ENCODE data around the gene DCN. TPM values are rescaled to one million over a fixed set of nuclear protein-coding genes. Genes with fewer than 3 reads are reported as not detected.
A peak's percentile ranks its signal among the peaks of the same experiment; 100 is the strongest.

DCN gene
- total RNA-seq, 2 experiments from 2014 or later: not detected

DNA sequence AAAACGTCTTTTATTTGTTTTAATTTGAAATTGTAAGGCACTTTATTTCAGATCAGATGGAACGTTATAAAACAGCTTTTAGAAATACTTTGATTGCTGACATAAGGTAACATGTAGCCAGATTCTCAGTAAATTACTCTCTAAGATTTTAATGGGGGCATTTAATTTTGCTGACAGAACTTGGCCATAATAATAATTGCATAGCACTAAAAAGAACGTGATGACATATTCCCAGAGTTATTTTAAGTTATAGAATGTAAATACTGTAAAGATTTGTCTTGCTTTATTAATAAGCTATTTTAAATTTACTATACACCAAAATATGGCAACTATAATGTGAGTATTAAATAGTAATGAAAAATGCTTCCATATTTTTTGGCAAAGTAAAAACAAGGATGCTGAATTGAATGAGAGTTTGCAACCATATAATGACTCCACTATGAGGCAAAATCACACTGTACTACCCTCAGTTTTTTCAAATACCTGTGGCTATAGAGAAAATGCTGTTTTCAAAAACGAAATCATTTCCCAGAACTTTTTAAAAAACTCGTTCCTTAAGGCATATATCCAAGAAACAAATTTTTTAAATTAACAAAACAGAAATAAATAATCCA is 72.2 kb downstream of the DCN start:
- Histone ChIP-seq H3K36me3 (ENCODE audit: insufficient read depth, low read length) (no peaks in the 10 kb centered on the region), H3K9me3 (ENCODE audit: control insufficient read depth in 1 of 2, insufficient read depth in 1 of 2, low read length in 2 of 2) (no peaks in the 10 kb centered on the region), H3K4me1 (ENCODE audit: insufficient read depth, low read length) (no peaks in the 10 kb centered on the region), H3K27me3 (ENCODE audit: control insufficient read depth in 1 of 2, insufficient read depth in 2 of 2, low read length in 2 of 2) (no peaks in the 10 kb centered on the region), H3K4me3 (ENCODE audit: low read length) (no peak overlapping the region), H3K27ac (ENCODE audit: low read depth in 1 of 2, low read length in 2 of 2) (no peak overlapping the region)
- ChIA-PET CTCF (no interaction called here), POLR2A (no interaction called here)
- Mint-ChIP-seq H3K4me1 (ENCODE audit: low read depth) (no peaks in the 10 kb centered on the region), H3K9me3 (no peaks in the 10 kb centered on the region), H3K4me3 (no peak overlapping the region), H3K27ac (no peak overlapping the region), H3K27me3 (no peaks in the 10 kb centered on the region), H3K36me3 (ENCODE audit: low read depth) (no peaks in the 10 kb centered on the region)
- ATAC-seq (ENCODE audit: poor library complexity) (no peak), DNase-seq (no peak)
- TF ChIP-seq, protein P1, sequence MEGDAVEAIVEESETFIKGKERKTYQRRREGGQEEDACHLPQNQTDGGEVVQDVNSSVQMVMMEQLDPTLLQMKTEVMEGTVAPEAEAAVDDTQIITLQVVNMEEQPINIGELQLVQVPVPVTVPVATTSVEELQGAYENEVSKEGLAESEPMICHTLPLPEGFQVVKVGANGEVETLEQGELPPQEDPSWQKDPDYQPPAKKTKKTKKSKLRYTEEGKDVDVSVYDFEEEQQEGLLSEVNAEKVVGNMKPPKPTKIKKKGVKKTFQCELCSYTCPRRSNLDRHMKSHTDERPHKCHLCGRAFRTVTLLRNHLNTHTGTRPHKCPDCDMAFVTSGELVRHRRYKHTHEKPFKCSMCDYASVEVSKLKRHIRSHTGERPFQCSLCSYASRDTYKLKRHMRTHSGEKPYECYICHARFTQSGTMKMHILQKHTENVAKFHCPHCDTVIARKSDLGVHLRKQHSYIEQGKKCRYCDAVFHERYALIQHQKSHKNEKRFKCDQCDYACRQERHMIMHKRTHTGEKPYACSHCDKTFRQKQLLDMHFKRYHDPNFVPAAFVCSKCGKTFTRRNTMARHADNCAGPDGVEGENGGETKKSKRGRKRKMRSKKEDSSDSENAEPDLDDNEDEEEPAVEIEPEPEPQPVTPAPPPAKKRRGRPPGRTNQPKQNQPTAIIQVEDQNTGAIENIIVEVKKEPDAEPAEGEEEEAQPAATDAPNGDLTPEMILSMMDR (IDR thresholded peaks at IDR 0.05): no peak
- intact Hi-C loops (cut with DNase I, micrococcal nuclease): no loop called here

DNA sequence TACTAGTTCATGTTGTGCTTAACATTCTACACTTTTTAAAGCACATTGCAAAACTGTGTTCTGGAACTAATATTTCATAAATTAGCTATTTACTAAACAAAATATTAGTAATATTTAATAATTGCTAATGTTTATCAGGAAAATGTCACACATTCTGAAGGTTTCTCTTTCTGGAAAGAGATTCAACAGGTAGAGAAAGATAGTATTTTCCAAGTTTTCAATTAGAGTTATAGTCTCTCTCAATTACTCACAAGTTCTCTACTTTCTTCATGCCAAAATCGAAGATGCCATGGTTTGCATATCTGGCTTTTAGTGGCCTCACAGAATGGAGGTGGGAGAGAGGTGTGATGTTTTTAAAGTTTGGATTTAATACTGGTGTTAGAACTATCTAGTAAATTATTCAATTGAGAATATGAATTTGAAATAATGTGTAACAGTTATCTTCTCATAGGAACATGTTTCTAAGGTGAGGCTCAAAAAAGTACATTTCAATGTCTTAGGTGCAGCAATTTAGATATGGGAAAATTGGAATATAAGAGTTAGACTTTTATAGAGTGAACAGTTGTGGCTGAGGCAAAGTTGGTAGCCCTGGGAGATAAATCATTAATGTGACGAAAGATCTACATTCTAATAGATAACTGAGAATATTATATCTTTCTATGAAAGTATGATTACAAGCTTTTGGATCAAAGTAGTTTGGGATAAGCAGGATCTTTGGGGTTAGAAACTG is 72.9 kb downstream of the DCN start:
- Mint-ChIP-seq H3K27me3 (no peaks in the 10 kb centered on the region), H3K27ac (no peak overlapping the region), H3K4me1 (ENCODE audit: low read depth) (no peaks in the 10 kb centered on the region), H3K9me3 (no peaks in the 10 kb centered on the region), H3K4me3 (no peak overlapping the region), H3K36me3 (ENCODE audit: low read depth) (no peaks in the 10 kb centered on the region)
- Histone ChIP-seq H3K4me3 (ENCODE audit: low read length) (no peak overlapping the region), H3K27ac (ENCODE audit: low read depth in 1 of 2, low read length in 2 of 2) (no peak overlapping the region), H3K4me1 (ENCODE audit: insufficient read depth, low read length) (no peaks in the 10 kb centered on the region), H3K27me3 (ENCODE audit: control insufficient read depth in 1 of 2, insufficient read depth in 2 of 2, low read length in 2 of 2) (no peaks in the 10 kb centered on the region), H3K9me3 (ENCODE audit: control insufficient read depth in 1 of 2, insufficient read depth in 1 of 2, low read length in 2 of 2) (no peaks in the 10 kb centered on the region), H3K36me3 (ENCODE audit: insufficient read depth, low read length) (no peaks in the 10 kb centered on the region)
- ATAC-seq (ENCODE audit: poor library complexity) (no peak), DNase-seq (no peak)
- CTCF ChIA-PET: no interaction called here
- TF ChIP-seq, protein P1 (IDR thresholded peaks at IDR 0.05): no peak
- POLR2A ChIA-PET: no interaction called here
- intact Hi-C loops (cut with DNase I, micrococcal nuclease): no loop called here

DNA sequence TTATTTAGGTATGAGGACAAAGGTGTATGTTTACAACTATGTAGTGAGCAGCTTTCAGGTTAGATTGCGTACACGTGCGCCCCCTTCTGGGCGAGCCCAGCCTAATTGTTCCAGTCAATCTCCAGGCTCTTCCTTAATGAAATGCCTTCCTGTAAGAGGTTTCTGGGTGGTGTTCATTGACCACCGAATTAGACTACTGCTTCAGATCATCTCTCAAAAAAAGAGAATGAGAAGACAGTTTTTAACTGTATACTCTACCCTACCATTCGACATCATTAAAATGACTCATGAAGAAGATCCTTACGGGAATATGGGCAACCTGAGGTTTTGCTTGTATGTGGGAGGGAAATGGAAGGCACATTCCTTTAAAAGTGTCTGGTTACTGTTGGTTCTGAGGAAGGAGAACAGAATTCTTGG is 73.5 kb downstream of the DCN start:
- CTCF ChIA-PET: no interaction called here
- peak in 11 of 14 experiments; percentile 0 to 38 (median 8) for DNase-seq
- intact Hi-C loops (cut with DNase I, micrococcal nuclease): no loop called here

More for the DNA sequence above, 73.5 kb downstream of the DCN start:
- Histone ChIP-seq H3K27me3 (ENCODE audit: control insufficient read depth in 1 of 2, insufficient read depth in 2 of 2, low read length in 2 of 2) (no peaks in the 10 kb centered on the region), H3K4me1 (ENCODE audit: insufficient read depth, low read length) (no peaks in the 10 kb centered on the region), H3K36me3 (ENCODE audit: insufficient read depth, low read length) (no peaks in the 10 kb centered on the region), H3K27ac (ENCODE audit: low read depth in 1 of 2, low read length in 2 of 2) (no peak overlapping the region), H3K4me3 (ENCODE audit: low read length) (no peak overlapping the region), H3K9me3 (ENCODE audit: control insufficient read depth in 1 of 2, insufficient read depth in 1 of 2, low read length in 2 of 2) (no peaks in the 10 kb centered on the region)
- POLR2A ChIA-PET: no interaction called here
- H3K36me3 Mint-ChIP-seq (ENCODE audit: low read depth): no peaks in the 10 kb centered on the region
- ATAC-seq (ENCODE audit: poor library complexity): no peak
- H3K27ac Mint-ChIP-seq: no peak overlapping the region
- no peaks in the 10 kb centered on the region for H3K27me3 Mint-ChIP-seq
- H3K4me1 Mint-ChIP-seq (ENCODE audit: low read depth): no peaks in the 10 kb centered on the region
- TF ChIP-seq, protein P1 (IDR thresholded peaks at IDR 0.05): peak; percentile 22
- no peaks in the 10 kb centered on the region for H3K9me3 Mint-ChIP-seq
- H3K4me3 Mint-ChIP-seq: no peak overlapping the region
